Activated CD8-positive, alpha-beta memory T cell treated with anti-CD3 and anti-CD28 coated beads for 48 hours (primary cell): ENCODE measurements around the gene MMP21.

ENCODE experiments used
- DNase-seq, 3 experiments: peaks; one replicate each; pipeline ENCODE4 v3.0.0-alpha.2; 2020; ENCODE audit warnings: low read depth in 2 of 3, low spot score in 2 of 3

Gene MMP21

GRCh38 chr10:125766511-125766910 is 9.1 kb downstream of the MMP21 start:
- DNase-seq: no peak

- DNase-seq: no peak
Observed at GRCh38 chr10:125765835-125766234, 9.8 kb downstream of the MMP21 start.

GRCh38 chr10:125762692-125763648 is 12.7 kb downstream of the MMP21 start:
- no peak for DNase-seq

GRCh38 chr10:125761961-125762360 is 13.7 kb downstream of the MMP21 start:
- DNase-seq: no peak

- no peak for DNase-seq
Observed at GRCh38 chr10:125757742-125758141, 17.9 kb downstream of the MMP21 start.

GRCh38 chr10:125756853-125757487 is 18.7 kb downstream of the MMP21 start:
- DNase-seq: no peak

GRCh38 chr10:125756196-125756595 is 19.4 kb downstream of the MMP21 start:
- no peak for DNase-seq

- DNase-seq: no peak
Observed at GRCh38 chr10:125747417-125747816, 28.2 kb downstream of the MMP21 start.

- no peak for DNase-seq
Observed at GRCh38 chr10:125744909-125745308, 30.7 kb downstream of the MMP21 start.

GRCh38 chr10:125742465-125742864 is 33.2 kb downstream of the MMP21 start:
- DNase-seq: no peak

- DNase-seq: no peak
Observed at GRCh38 chr10:125739994-125740679, 35.5 kb downstream of the MMP21 start.

- no peak for DNase-seq
Observed at GRCh38 chr10:125738206-125738605, 37.4 kb downstream of the MMP21 start.

- no peak for DNase-seq
Observed at GRCh38 chr10:125734823-125735222, 40.8 kb downstream of the MMP21 start.

- DNase-seq: no peak
Observed at GRCh38 chr10:125734148-125734547, 41.5 kb downstream of the MMP21 start.

- no peak for DNase-seq
Observed at GRCh38 chr10:125727436-125727835, 48.2 kb downstream of the MMP21 start.

- DNase-seq: no peak
Observed at GRCh38 chr10:125726914-125727313, 48.7 kb downstream of the MMP21 start.

- no peak for DNase-seq
Observed at GRCh38 chr10:125722811-125723210, 52.8 kb downstream of the MMP21 start.

GRCh38 chr10:125721035-125721434 is 54.6 kb downstream of the MMP21 start:
- DNase-seq: no peak

- no peak for DNase-seq
Observed at GRCh38 chr10:125720002-125720382, 55.6 kb downstream of the MMP21 start.

- DNase-seq: peak; percentile 87 to 97 (median 96)
Observed at GRCh38 chr10:125719173-125720001, 56.2 kb downstream of the MMP21 start, which contains the start of gene EDRF1. TSS of gene EDRF1 (plus strand) at chr10:125719709. CDS start at chr10:125719808, 99 bp downstream.
